HS-27A (cell line): ENCODE data around the gene PIGN.

Experiments used
- DNase-seq: peaks from one replicate; pipeline ENCODE4 v3.0.0-alpha.2; 2012; ENCODE audit warnings: low read depth, missing footprints

The PIGN gene

GRCh38 chr18:62109676-62110075 is 77.2 kb downstream of the PIGN start:
- no peak for DNase-seq

- no peak for DNase-seq
Observed at GRCh38 chr18:62107881-62108280, 79.0 kb downstream of the PIGN start.

- DNase-seq = no peak
Observed at GRCh38 chr18:62106271-62106670, 80.6 kb downstream of the PIGN start.

GRCh38 chr18:62105376-62105775 is 81.5 kb downstream of the PIGN start:
- DNase-seq = peak; percentile 17

- DNase-seq = no peak
Observed at GRCh38 chr18:62102221-62102620, 84.6 kb downstream of the PIGN start.

GRCh38 chr18:62101321-62101721 is 85.5 kb downstream of the PIGN start:
- no peak for DNase-seq

GRCh38 chr18:62098960-62099359 is 87.9 kb downstream of the PIGN start:
- no peak for DNase-seq

- no peak for DNase-seq
Observed at GRCh38 chr18:62097698-62098097, 89.2 kb downstream of the PIGN start.

GRCh38 chr18:62091487-62092120 is 95.3 kb downstream of the PIGN start:
- no peak for DNase-seq

GRCh38 chr18:62089174-62089573 is 97.7 kb downstream of the PIGN start:
- no peak for DNase-seq

- no peak for DNase-seq
Observed at GRCh38 chr18:62088156-62088555, 98.7 kb downstream of the PIGN start.

GRCh38 chr18:62085756-62086155 is 101.1 kb downstream of the PIGN start:
- no peak for DNase-seq

- no peak for DNase-seq
Observed at GRCh38 chr18:62081761-62082294, 105.0 kb downstream of the PIGN start.

GRCh38 chr18:62081248-62081647 is 105.6 kb downstream of the PIGN start:
- DNase-seq = no peak

- DNase-seq = no peak
Observed at GRCh38 chr18:62080172-62080900, 106.5 kb downstream of the PIGN start.

- no peak for DNase-seq
Observed at GRCh38 chr18:62073461-62074281, 113.2 kb downstream of the PIGN start.

GRCh38 chr18:62072370-62072769 is 114.5 kb downstream of the PIGN start:
- DNase-seq = no peak

- no peak for DNase-seq
Observed at GRCh38 chr18:62071071-62071470, 115.8 kb downstream of the PIGN start.

- DNase-seq = no peak
Observed at GRCh38 chr18:62070302-62070701, 116.6 kb downstream of the PIGN start.

GRCh38 chr18:62069556-62069955 is 117.3 kb downstream of the PIGN start:
- no peak for DNase-seq

- no peak for DNase-seq
Observed at GRCh38 chr18:62066102-62066818, 120.6 kb downstream of the PIGN start.

GRCh38 chr18:62064361-62064760 is 122.5 kb downstream of the PIGN start:
- no peak for DNase-seq
